MM.1S (cell line): ENCODE results near the gene CHPF2.

ENCODE experiments used
- DNase-seq: peaks from one replicate; pipeline ENCODE4 v3.0.0-alpha.2; 2015
- H2AFZ ChIP-seq: fragments of 300-600 bp; sonication (generic); 2 replicates; pipeline ENCODE4 v1.6.0; 2016; ENCODE audit warnings: antibody characterized with exemption, low read length
- H3F3A ChIP-seq: fragments of 300-600 bp; sonication (generic); 2 replicates; pipeline ENCODE4 v1.6.1; 2016; ENCODE audit warnings: mild to moderate bottlenecking, antibody characterized with exemption, low read length, moderate library complexity, mixed read lengths; ENCODE audit not compliant: insufficient read depth
- H3K27ac ChIP-seq: fragments of 300-600 bp; sonication (generic); 2 replicates; pipeline ENCODE4 v1.5.1; 2016; ENCODE audit warnings: mild to moderate bottlenecking, low read length
- H3K27me3 ChIP-seq: fragments of 300-600 bp; sonication (generic); replicated peaks from 2 replicates; pipeline ENCODE4 v1.6.0; 2016; ENCODE audit warnings: low read length; ENCODE audit not compliant: insufficient read depth
- H3K36me3 ChIP-seq: fragments of 300-600 bp; sonication (generic); replicated peaks from 2 replicates; pipeline ENCODE4 v1.6.1; 2016; ENCODE audit warnings: mild to moderate bottlenecking, low read length, mixed read lengths; ENCODE audit not compliant: insufficient read depth
- H3K4me1 ChIP-seq: fragments of 300-600 bp; sonication (generic); 2 replicates; pipeline ENCODE4 v1.6.1; 2016; ENCODE audit warnings: low read length, mixed read lengths
- H3K4me2 ChIP-seq: fragments of 300-600 bp; sonication (generic); 2 replicates; pipeline ENCODE4 v1.6.0; 2016; ENCODE audit warnings: low read depth, low read length
- H3K4me3 ChIP-seq: fragments of 300-600 bp; sonication (generic); 2 replicates; pipeline ENCODE4 v1.5.1; 2016; ENCODE audit warnings: low read length, mixed read lengths
- H3K79me2 ChIP-seq: fragments of 300-600 bp; sonication (generic); 2 replicates; pipeline ENCODE4 v1.6.1; 2016; ENCODE audit warnings: mixed run types, low read length, mixed read lengths
- H3K9ac ChIP-seq: fragments of 300-600 bp; sonication (generic); 2 replicates; pipeline ENCODE4 v1.6.1; 2016; ENCODE audit warnings: low read length, mixed read lengths
- H3K9me2 ChIP-seq: fragments of 300-600 bp; sonication (generic); replicated peaks from 2 replicates; pipeline ENCODE4 v1.6.1; 2016; ENCODE audit warnings: mild to moderate bottlenecking, low read length, mixed read lengths; ENCODE audit not compliant: insufficient read depth
- H3K9me3 ChIP-seq: fragments of 300-600 bp; sonication (generic); replicated peaks from 2 replicates; pipeline ENCODE4 v1.6.1; 2016; ENCODE audit warnings: mild to moderate bottlenecking, low read length, mixed read lengths; ENCODE audit not compliant: insufficient read depth
- H4K20me1 ChIP-seq: fragments of 300-600 bp; sonication (generic); 2 replicates; pipeline ENCODE4 v1.6.1; 2016; ENCODE audit warnings: mild to moderate bottlenecking, low read length, moderate library complexity, mixed read lengths; ENCODE audit not compliant: insufficient read depth
- CTCF ChIP-seq: fragments of 300-600 bp; sonication (generic); IDR thresholded peaks from 2 replicates; pipeline ENCODE4 v1.5.1; 2016; ENCODE audit warnings: antibody characterized with exemption, low read length, mixed read lengths
- EZH2 ChIP-seq: fragments of 300-600 bp; sonication (generic); optimal IDR thresholded peaks from 2 replicates; pipeline ENCODE3; 2017; ENCODE audit warnings: low read depth, mild to moderate bottlenecking, antibody characterized with exemption, low read length, mixed read lengths
- EZH2phosphoT487 ChIP-seq: fragments of 300-600 bp; sonication (generic); IDR thresholded peaks from 2 replicates; pipeline ENCODE4 v1.6.1; 2018; ENCODE audit warnings: antibody characterized with exemption, low read length

CHPF2 gene

GRCh38 chr7:151218170-151218569 lies 14.1 kb upstream of the CHPF2 start:
- no peaks in the 10 kb centered on the region for H3K9me3 ChIP-seq
- H3K79me2 ChIP-seq = no peaks in the 10 kb centered on the region
- H3K4me1 ChIP-seq = no peaks in the 10 kb centered on the region
- no peaks in the 10 kb centered on the region for H3F3A ChIP-seq
- H3K4me3 ChIP-seq = no peak overlapping the region
- no peak overlapping the region for H3K9ac ChIP-seq
- H3K4me2 ChIP-seq = no peak overlapping the region
- no peak overlapping the region for H2AFZ ChIP-seq
- peaks cover 30% of the 10 kb centered on the region for H3K36me3 ChIP-seq
- H3K9me2 ChIP-seq = no peaks in the 10 kb centered on the region
- no peaks in the 10 kb centered on the region for H3K27me3 ChIP-seq
- TF ChIP-seq CTCF (no peak), EZH2phosphoT487 (no peak), EZH2 (no peak)
- H4K20me1 ChIP-seq = no peaks in the 10 kb centered on the region
- DNase-seq = no peak
- H3K27ac ChIP-seq = no peak overlapping the region

GRCh38 chr7:151223728-151224127 lies 8.6 kb upstream of the CHPF2 start:
- Histone ChIP-seq H3K27ac (no peak overlapping the region), H3K27me3 (no peaks in the 10 kb centered on the region), H2AFZ (no peak overlapping the region), H3K9me3 (no peaks in the 10 kb centered on the region), H4K20me1 (no peaks in the 10 kb centered on the region), H3K79me2 (peaks cover 26% of the 10 kb centered on the region), H3K9me2 (no peaks in the 10 kb centered on the region), H3K4me1 (peaks cover 12% of the 10 kb centered on the region), H3F3A (no peaks in the 10 kb centered on the region), H3K36me3 (peaks cover 15% of the 10 kb centered on the region; the same call in 1 of the 2 replicates), H3K9ac (no peak overlapping the region), H3K4me2 (no peak overlapping the region), H3K4me3 (no peak overlapping the region)
- TF ChIP-seq CTCF = no peak
- TF ChIP-seq EZH2 = no peak
- no peak for TF ChIP-seq EZH2phosphoT487
- no peak for DNase-seq

GRCh38 chr7:151225948-151226510 lies 6.3 kb upstream of the CHPF2 start:
- Histone ChIP-seq H3K9me2 (no peaks in the 10 kb centered on the region), H3K27me3 (no peaks in the 10 kb centered on the region), H3K9ac (peak overlapping the region; percentile 62), H3K36me3 (peaks cover 9% of the 10 kb centered on the region; the same call in 1 of the 2 replicates), H3K27ac (no peak overlapping the region), H3K4me3 (peak overlapping the region; percentile 89), H4K20me1 (no peaks in the 10 kb centered on the region), H3K4me1 (peaks cover 12% of the 10 kb centered on the region), H3K9me3 (no peaks in the 10 kb centered on the region), H3K79me2 (peaks cover 26% of the 10 kb centered on the region), H3K4me2 (peak overlapping the region; percentile 95), H3F3A (no peaks in the 10 kb centered on the region), H2AFZ (peak overlapping the region; percentile 84; the same call in 1 of the 2 replicates)
- TF ChIP-seq EZH2phosphoT487 = no peak
- no peak for TF ChIP-seq EZH2
- no peak for TF ChIP-seq CTCF
- no peak for DNase-seq
